Endothelial cell of umbilical vein (primary cell): Measurements from ENCODE around the gene RAB17. TPM values are rescaled to one million over a fixed set of nuclear protein-coding genes. Genes with fewer than 3 reads are reported as not detected.

Experiments used
- BruUV-seq: library from RNA; stranded (reverse); fragments of 400-500 nt; replicated peaks from 2 replicates; lab custom pipeline; 2021; lab: Mats Ljungman, UMichigan
- CTCF ChIA-PET: fragments of 300-600, 350-600 bp; sonication (Branson Sonifier 250); formaldehyde crosslinking; loops from one replicate; lab custom pipeline; 2021; ENCODE audit warnings: antibody characterized with exemption, inconsistent platforms; lab: Charles Lee
- POLR2A ChIA-PET: fragments of 300-600, 350-600 bp; sonication (Branson Sonifier 250); formaldehyde crosslinking; loops from one replicate; lab custom pipeline; 2021; ENCODE audit warnings: antibody characterized with exemption, inconsistent platforms; lab: Charles Lee
- DNase-seq: peaks from one replicate; pipeline ENCODE4 v3.0.0-alpha.2; 2011; ENCODE audit warnings: low read depth, low spot score
- FAIRE-seq: peaks from 2 replicates; lab custom pipeline; 2011; peaks lifted over from hg19 to GRCh38; lab: Jason Lieb, UNC
- H2AFZ ChIP-seq: 2 replicates; pipeline ENCODE4 v1.6.0; 2012; ENCODE audit warnings: low read depth, low read length, control low read depth, inconsistent platforms
- H3K27ac ChIP-seq: 2 replicates; pipeline ENCODE4 v1.5.1; 2011; ENCODE audit warnings: low read depth, mild to moderate bottlenecking, control low read depth, low read length, moderate library complexity; ENCODE audit not compliant: insufficient read depth
- H3K27me3 ChIP-seq, 2 experiments: 2 replicates each; pipeline versions ENCODE4 v1.6.0 to v1.6.1; 2011; ENCODE audit warnings: low read length in 2 of 2, mixed read lengths in 1 of 2; ENCODE audit not compliant: control insufficient read depth in 2 of 2, insufficient read depth in 2 of 2
- H3K36me3 ChIP-seq, 2 experiments: 2 replicates in 1 of 2; 3 replicates in 1 of 2; pipeline ENCODE4 v1.5.1; 2011; ENCODE audit warnings: low read length in 2 of 2, mild to moderate bottlenecking in 1 of 2, moderate library complexity in 1 of 2; ENCODE audit not compliant: control insufficient read depth in 2 of 2, insufficient read depth in 2 of 2; ENCODE audit errors: extremely low read depth in 1 of 2
- H3K4me1 ChIP-seq: 3 replicates; pipeline ENCODE4 v1.5.1; 2011; ENCODE audit warnings: mild to moderate bottlenecking, low read length; ENCODE audit not compliant: control insufficient read depth, insufficient read depth; ENCODE audit errors: extremely low read depth
- H3K4me2 ChIP-seq: 2 replicates; pipeline ENCODE4 v1.6.1; 2011; ENCODE audit warnings: low read length, control low read depth, mixed read lengths; ENCODE audit not compliant: insufficient read depth
- H3K4me3 ChIP-seq, 3 experiments: fragments of 200-600 bp in 1 of 3; sonication (generic), shearing (Covaris generic) in 1 of 3; replicated peaks in 1 of 3; 2 replicates each; pipeline ENCODE4 v1.5.1; 2011 to 2016; ENCODE audit warnings: control low read depth in 3 of 3, low read length in 3 of 3, mild to moderate bottlenecking in 2 of 3, inconsistent platforms in 1 of 3, low read depth in 1 of 3, moderate library complexity in 1 of 3; ENCODE audit not compliant: insufficient read depth in 1 of 3
- H3K79me2 ChIP-seq: 2 replicates; pipeline ENCODE4 v1.6.0; 2012; ENCODE audit warnings: low read length, inconsistent platforms; ENCODE audit not compliant: control insufficient read depth, insufficient read depth
- H3K9ac ChIP-seq: replicated peaks from 2 replicates; pipeline ENCODE3; 2011; ENCODE audit warnings: low read length, control low read depth; ENCODE audit not compliant: insufficient read depth; ENCODE audit errors: extremely low read depth
- H3K9me1 ChIP-seq: replicated peaks from 3 replicates; pipeline ENCODE4 v1.6.0; 2011; ENCODE audit warnings: mild to moderate bottlenecking, low read length; ENCODE audit not compliant: control insufficient read depth, insufficient read depth; ENCODE audit errors: extremely low read depth
- H3K9me3 ChIP-seq: replicated peaks from 2 replicates; pipeline ENCODE4 v1.5.1; 2012; ENCODE audit warnings: low read length, inconsistent platforms; ENCODE audit not compliant: control insufficient read depth, insufficient read depth
- H4K20me1 ChIP-seq: replicated peaks from 2 replicates; pipeline ENCODE3; 2011; ENCODE audit warnings: mild to moderate bottlenecking, low read length; ENCODE audit not compliant: control insufficient read depth, insufficient read depth; ENCODE audit errors: extremely low read depth
- CTCF ChIP-seq, 2 donors: IDR thresholded peaks; 1 replicate in 1 of 2; 2 replicates in 1 of 2; pipeline ENCODE4 v1.5.1; 2011; ENCODE audit warnings: low read length in 2 of 2, mild to moderate bottlenecking in 2 of 2, moderate library complexity in 2 of 2, control low read depth in 1 of 2, inconsistent platforms in 1 of 2, low read depth in 1 of 2; ENCODE audit not compliant: insufficient read depth in 1 of 2; ENCODE audit errors: extremely low read depth in 1 of 2
- EZH2 ChIP-seq: IDR thresholded peaks from 2 replicates; pipeline ENCODE4 v1.6.1; 2012; ENCODE audit warnings: borderline replicate concordance, low read depth, mild to moderate bottlenecking, moderate library complexity, low read length, inconsistent platforms; ENCODE audit not compliant: severe bottlenecking
- FOS ChIP-seq: IDR thresholded peaks from 2 replicates; pipeline ENCODE4 v1.6.1; 2011; ENCODE audit warnings: mild to moderate bottlenecking, low read length, moderate library complexity, borderline replicate concordance; ENCODE audit not compliant: insufficient read depth
- JUN ChIP-seq: IDR thresholded peaks from 2 replicates; pipeline ENCODE4 v1.6.1; 2011; ENCODE audit warnings: borderline replicate concordance, low read depth; ENCODE audit not compliant: insufficient read length, insufficient read depth
- MAX ChIP-seq: IDR thresholded peaks from 2 replicates; pipeline ENCODE4 v1.6.1; 2011; ENCODE audit not compliant: insufficient read depth, insufficient read length
- MYC ChIP-seq: IDR thresholded peaks from one replicate; pipeline ENCODE4 v1.6.1; 2011; ENCODE audit warnings: mild to moderate bottlenecking, low read depth, low read length
- POLR2A ChIP-seq: IDR thresholded peaks from 2 replicates; pipeline ENCODE4 v1.6.1; 2012; ENCODE audit warnings: low read depth, mild to moderate bottlenecking, control low read depth, low read length
- dilution Hi-C: fragments of 300-500 bp; cut with MboI; formaldehyde crosslinking; loops from one replicate; pipeline ENCODE4 v1.15.0; 2019; ENCODE audit warnings: low sequenced_read_pairs; ENCODE audit not compliant: extremely low pct_ligation_motif_present
- intact Hi-C: fragments of 100-400 bp; cut with micrococcal nuclease; formaldehyde crosslinking; loops from one replicate; pipeline ENCODE4 v1.10.0; 2022
- polyA plus RNA-seq, 4 experiments: library from polyadenylated mRNA; depleted of rRNA in 3 of 4; stranded (reverse) in 3 of 4; unstranded in 1 of 4; fragments of >200 nt; gene quantifications; 2 replicates each; pipeline versions ENCODE4 v1.2.1 to v1.2.3, GENCODE V29; 2011 to 2012; ENCODE audit warnings: missing spikeins in 1 of 4
- total RNA-seq: library from RNA; stranded (reverse); gene quantifications from 2 replicates; pipeline ENCODE4 v1.2.3, GENCODE V29; 2021

RAB17 gene
- total and polyA plus RNA-seq, 2 donors (not counting 3 experiments of a cell fraction or from before 2014, with no cell fraction given), result 0.41 to 0.77 TPM

GRCh38 chr2:237525559-237526157 is 64.9 kb downstream of the RAB17 start:
- no peaks in the 10 kb centered on the region for H3K9me1 ChIP-seq
- H3K4me2 ChIP-seq, result no peak overlapping the region
- H4K20me1 ChIP-seq, result no peaks in the 10 kb centered on the region
- POLR2A ChIA-PET, result no interaction called here
- H3K36me3 ChIP-seq, result no peaks in the 10 kb centered on the region
- no TSS peak for BruUV-seq
- H3K27ac ChIP-seq, result no peak overlapping the region
- dilution Hi-C loops, result no loop called here
- no peaks in the 10 kb centered on the region for H3K4me1 ChIP-seq
- CTCF ChIA-PET, result interaction anchor here (1.6 to 2.1 kb wide), 2 partner anchors 13 to 46 kb away, joined by 4 to 8 read pairs; no protein-coding TSS in a partner anchor
- TF ChIP-seq EZH2 (no peak), CTCF (IDR thresholded peaks at IDR 0.05; ENCODE audit: extremely low read depth in 1 of 2, insufficient read depth in 1 of 2, low read depth in 1 of 2, low read length in 2 of 2) (no peak), MAX (no peak), POLR2A (no peak), MYC (no peak), JUN (no peak), FOS (no peak)
- intact Hi-C loops, result no loop called here
- H3K4me3 ChIP-seq, result no peak overlapping the region
- no peak for FAIRE-seq
- H3K9me3 ChIP-seq, result no peaks in the 10 kb centered on the region
- no peak overlapping the region for H2AFZ ChIP-seq
- H3K9ac ChIP-seq, result no peak overlapping the region
- DNase-seq, result no peak
- H3K79me2 ChIP-seq, result no peaks in the 10 kb centered on the region
- no peaks in the 10 kb centered on the region for H3K27me3 ChIP-seq
